Mesendoderm (in vitro differentiated cells): Measurements from ENCODE around the gene LPIN3.

Experiments used
- DNase-seq: peaks from one replicate; pipeline ENCODE4 v3.0.0; 2013
- H2AK5ac ChIP-seq: 2 replicates; pipeline ENCODE4 v1.6.1; 2013; ENCODE audit warnings: low read length, inconsistent platforms
- H2BK120ac ChIP-seq: 2 replicates; pipeline ENCODE4 v1.6.1; 2013; ENCODE audit warnings: low read depth, mild to moderate bottlenecking, low read length, moderate library complexity, mixed read lengths
- H2BK15ac ChIP-seq: replicated peaks from 2 replicates; pipeline ENCODE4 v1.6.1; 2013; ENCODE audit warnings: low read depth, mild to moderate bottlenecking, moderate library complexity
- H2BK5ac ChIP-seq: 2 replicates; pipeline ENCODE4 v1.6.1; 2013; ENCODE audit warnings: low read length, inconsistent platforms
- H3K18ac ChIP-seq: 2 replicates; pipeline ENCODE4 v1.6.1; 2013; ENCODE audit warnings: mild to moderate bottlenecking, low read length, mixed read lengths
- H3K23ac ChIP-seq: one replicate; pipeline ENCODE4 v1.6.1; 2013; ENCODE audit warnings: low read length
- H3K27ac ChIP-seq: 2 replicates; pipeline ENCODE4 v1.5.1; 2013; ENCODE audit warnings: low read depth, mild to moderate bottlenecking, inconsistent platforms, low read length, moderate library complexity
- H3K27me3 ChIP-seq: 2 replicates; pipeline ENCODE4 v1.6.1; 2013; ENCODE audit warnings: low read length, control low read depth, mild to moderate bottlenecking, inconsistent platforms; ENCODE audit not compliant: insufficient read depth, poor library complexity
- H3K36me3 ChIP-seq: 2 replicates; pipeline ENCODE4 v1.6.1; 2013; ENCODE audit warnings: low read length, inconsistent platforms; ENCODE audit not compliant: control insufficient read depth, insufficient read depth
- H3K4ac ChIP-seq: one replicate; pipeline ENCODE4 v1.6.1; 2013; ENCODE audit warnings: low read depth, mild to moderate bottlenecking, low read length, moderate library complexity
- H3K4me1 ChIP-seq: 2 replicates; pipeline ENCODE4 v1.6.1; 2013; ENCODE audit warnings: low read depth, low read length, inconsistent platforms; ENCODE audit not compliant: control insufficient read depth
- H3K4me2 ChIP-seq: 2 replicates; pipeline ENCODE4 v1.6.1; 2013; ENCODE audit warnings: low read length
- H3K4me3 ChIP-seq: 2 replicates; pipeline ENCODE4 v1.5.1; 2013; ENCODE audit warnings: mild to moderate bottlenecking, low read length
- H3K56ac ChIP-seq: one replicate; pipeline ENCODE4 v1.6.1; 2013; ENCODE audit warnings: low read length
- H3K79me1 ChIP-seq: 2 replicates; pipeline ENCODE4 v1.6.1; 2013; ENCODE audit warnings: low read length, inconsistent platforms
- H3K79me2 ChIP-seq: 2 replicates; pipeline ENCODE4 v1.6.1; 2013; ENCODE audit warnings: mild to moderate bottlenecking, low read length; ENCODE audit not compliant: control insufficient read depth, insufficient read depth
- H3K9ac ChIP-seq: 2 replicates; pipeline ENCODE4 v1.6.1; 2013; ENCODE audit warnings: low read length, inconsistent platforms
- H4K5ac ChIP-seq: one replicate; pipeline ENCODE4 v1.6.1; 2013; ENCODE audit warnings: low read length
- H4K8ac ChIP-seq: one replicate; pipeline ENCODE4 v1.6.1; 2013; ENCODE audit warnings: low read depth, mild to moderate bottlenecking, control low read depth, low read length, moderate library complexity
- WGBS: extraction: QIAGEN DNeasy Blood & Tissue Kit; methylation state at CpG from one replicate; pipeline ENCODE4 v1.1.7; 2013; ENCODE audit warnings: low lambda C conversion rate, missing lambda C conversion rate; ENCODE audit not compliant: insufficient coverage; ENCODE audit errors: extremely low coverage; 5-methylcytosine and 5-hydroxymethylcytosine counted together

LPIN3 gene

GRCh38 chr20:41359541-41360011 is 19.0 kb downstream of the LPIN3 start:
- Histone ChIP-seq H3K9ac (no peak overlapping the region), H2BK5ac (no peak overlapping the region), H3K79me2 (no peaks in the 10 kb centered on the region), H4K8ac (no peak overlapping the region), H3K4me2 (no peak overlapping the region), H3K27ac (no peak overlapping the region), H3K36me3 (no peaks in the 10 kb centered on the region), H3K4me1 (no peaks in the 10 kb centered on the region), H2AK5ac (no peak overlapping the region), H3K27me3 (no peaks in the 10 kb centered on the region), H3K4me3 (no peak overlapping the region), H3K56ac (no peak overlapping the region), H3K18ac (no peak overlapping the region), H3K79me1 (no peaks in the 10 kb centered on the region), H4K5ac (no peak overlapping the region), H3K23ac (no peak overlapping the region), H2BK15ac (no peak overlapping the region), H3K4ac (no peak overlapping the region), H2BK120ac (no peak overlapping the region)
- no CpG with 5 or more reads among the region's 9 CpGs for WGBS
- DNase-seq, result no peak

- H3K56ac ChIP-seq, result no peak overlapping the region
- no peaks in the 10 kb centered on the region for H3K79me1 ChIP-seq
- no peak overlapping the region for H4K5ac ChIP-seq
- H2BK120ac ChIP-seq, result no peak overlapping the region
- H2AK5ac ChIP-seq, result no peak overlapping the region
- H3K9ac ChIP-seq, result no peak overlapping the region
- no peaks in the 10 kb centered on the region for H3K36me3 ChIP-seq
- no peak overlapping the region for H2BK15ac ChIP-seq
- DNase-seq, result no peak
- no peak overlapping the region for H3K4me3 ChIP-seq
- WGBS, result no CpG with 5 or more reads among the region's 22 CpGs
- H3K18ac ChIP-seq, result no peak overlapping the region
- no peaks in the 10 kb centered on the region for H3K79me2 ChIP-seq
- no peak overlapping the region for H3K23ac ChIP-seq
- H3K4ac ChIP-seq, result no peak overlapping the region
- H4K8ac ChIP-seq, result no peak overlapping the region
- H3K27me3 ChIP-seq, result peaks cover 8% of the 10 kb centered on the region
- no peaks in the 10 kb centered on the region for H3K4me1 ChIP-seq
- no peak overlapping the region for H3K4me2 ChIP-seq
- no peak overlapping the region for H2BK5ac ChIP-seq
- no peak overlapping the region for H3K27ac ChIP-seq
These were observed 20.5 kb downstream of the LPIN3 start for GRCh38 chr20:41360831-41361756.

- H3K4ac ChIP-seq, result no peak overlapping the region
- no peak overlapping the region for H2BK120ac ChIP-seq
- no peak overlapping the region for H4K5ac ChIP-seq
- no peak overlapping the region for H3K4me2 ChIP-seq
- no peaks in the 10 kb centered on the region for H3K4me1 ChIP-seq
- H3K27me3 ChIP-seq, result peaks cover 10% of the 10 kb centered on the region
- no peak overlapping the region for H3K23ac ChIP-seq
- H2AK5ac ChIP-seq, result no peak overlapping the region
- H3K79me1 ChIP-seq, result no peaks in the 10 kb centered on the region
- DNase-seq, result no peak
- no peak overlapping the region for H3K56ac ChIP-seq
- H3K9ac ChIP-seq, result no peak overlapping the region
- no peaks in the 10 kb centered on the region for H3K36me3 ChIP-seq
- no peak overlapping the region for H2BK15ac ChIP-seq
- no peak overlapping the region for H3K18ac ChIP-seq
- no peaks in the 10 kb centered on the region for H3K79me2 ChIP-seq
- WGBS, result no CpG with 5 or more reads among the region's 45 CpGs
- H4K8ac ChIP-seq, result no peak overlapping the region
- no peak overlapping the region for H3K4me3 ChIP-seq
- no peak overlapping the region for H2BK5ac ChIP-seq
- no peak overlapping the region for H3K27ac ChIP-seq
These were observed 21.4 kb downstream of the LPIN3 start for GRCh38 chr20:41361757-41362747.

GRCh38 chr20:41362748-41363140 is 22.1 kb downstream of the LPIN3 start:
- H3K56ac ChIP-seq, result no peak overlapping the region
- H2BK120ac ChIP-seq, result no peak overlapping the region
- H3K27ac ChIP-seq, result no peak overlapping the region
- H3K23ac ChIP-seq, result no peak overlapping the region
- no peak overlapping the region for H3K4me2 ChIP-seq
- H3K79me2 ChIP-seq, result no peaks in the 10 kb centered on the region
- no peaks in the 10 kb centered on the region for H3K4me1 ChIP-seq
- H3K79me1 ChIP-seq, result no peaks in the 10 kb centered on the region
- H3K36me3 ChIP-seq, result no peaks in the 10 kb centered on the region
- peaks cover 10% of the 10 kb centered on the region for H3K27me3 ChIP-seq
- H2BK5ac ChIP-seq, result no peak overlapping the region
- H3K4me3 ChIP-seq, result no peak overlapping the region
- H3K9ac ChIP-seq, result no peak overlapping the region
- no peak for DNase-seq
- H4K8ac ChIP-seq, result no peak overlapping the region
- H2BK15ac ChIP-seq, result no peak overlapping the region
- no peak overlapping the region for H4K5ac ChIP-seq
- H2AK5ac ChIP-seq, result no peak overlapping the region
- H3K4ac ChIP-seq, result no peak overlapping the region
- H3K18ac ChIP-seq, result no peak overlapping the region
- no CpG with 5 or more reads among the region's 5 CpGs for WGBS

- H4K8ac ChIP-seq, result no peak overlapping the region
- no peak overlapping the region for H3K4me2 ChIP-seq
- H3K23ac ChIP-seq, result no peak overlapping the region
- H2AK5ac ChIP-seq, result no peak overlapping the region
- H3K4me3 ChIP-seq, result no peak overlapping the region
- H3K4ac ChIP-seq, result no peak overlapping the region
- H3K79me2 ChIP-seq, result no peaks in the 10 kb centered on the region
- H3K9ac ChIP-seq, result no peak overlapping the region
- no CpG with 5 or more reads among the region's 7 CpGs for WGBS
- H4K5ac ChIP-seq, result no peak overlapping the region
- H3K36me3 ChIP-seq, result no peaks in the 10 kb centered on the region
- H2BK15ac ChIP-seq, result no peak overlapping the region
- H3K79me1 ChIP-seq, result no peaks in the 10 kb centered on the region
- no peak overlapping the region for H3K56ac ChIP-seq
- no peak overlapping the region for H3K18ac ChIP-seq
- DNase-seq, result no peak
- H2BK5ac ChIP-seq, result no peak overlapping the region
- H2BK120ac ChIP-seq, result no peak overlapping the region
- H3K4me1 ChIP-seq, result no peaks in the 10 kb centered on the region
- peaks cover 10% of the 10 kb centered on the region for H3K27me3 ChIP-seq
- H3K27ac ChIP-seq, result no peak overlapping the region
These were observed 23.0 kb downstream of the LPIN3 start for GRCh38 chr20:41363601-41364000.
